Stimulated activated CD8-positive, alpha-beta memory T cell treated with anti-CD3 and anti-CD28 coated beads, Interleukin-15, amount 100 ng/mL, for 48 hours (primary cell): ENCODE data around the gene UGT1A7.
"Not testable (repeated sequence)": the region's sequence is repeated elsewhere in the genome, so short reads cannot be mapped to it uniquely, and the experiment has no call there.

Experiments used
- DNase-seq, 2 donors: peaks; one replicate each; pipeline ENCODE4 v3.0.0-alpha.2; 2020; ENCODE audit warnings: low read depth in 2 of 2

UGT1A7 gene

DNA sequence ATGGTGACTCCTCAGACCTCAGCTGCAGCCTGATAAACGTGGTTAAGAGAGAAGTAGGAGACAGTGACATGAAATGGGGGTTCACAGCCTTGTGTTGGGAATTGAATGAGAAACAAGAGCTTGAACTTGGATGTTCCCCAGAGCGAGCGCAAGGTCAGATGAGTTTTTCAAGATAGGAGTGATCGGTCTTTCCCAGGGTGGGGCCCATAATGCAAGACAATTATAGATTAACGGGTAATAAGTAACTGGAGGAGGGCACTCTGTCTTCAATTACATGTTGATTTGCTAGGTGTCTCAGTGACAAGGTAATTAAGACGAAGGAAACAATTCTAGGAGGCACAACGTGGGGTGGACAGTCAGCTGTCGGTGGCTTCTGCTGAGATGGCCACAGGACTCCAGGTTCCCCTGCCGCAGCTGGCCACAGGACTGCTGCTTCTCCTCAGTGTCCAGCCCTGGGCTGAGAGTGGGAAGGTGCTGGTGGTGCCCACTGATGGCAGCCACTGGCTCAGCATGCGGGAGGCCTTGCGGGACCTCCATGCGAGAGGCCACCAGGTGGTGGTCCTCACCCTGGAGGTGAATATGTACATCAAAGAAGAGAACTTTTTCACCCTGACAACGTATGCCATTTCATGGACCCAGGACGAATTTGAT, 31.0 kb downstream of the UGT1A7 start, which contains the start of gene UGT1A5:
Gene UGT1A5 (plus strand): TSS at position 297 of the 651 bp plus-strand sequence. CDS start 85 bp downstream, at position 382.
- DNase-seq = no peak

GRCh38 chr2:233713262-233713615, 31.5 kb downstream of the UGT1A7 start:
- no peak for DNase-seq

DNA sequence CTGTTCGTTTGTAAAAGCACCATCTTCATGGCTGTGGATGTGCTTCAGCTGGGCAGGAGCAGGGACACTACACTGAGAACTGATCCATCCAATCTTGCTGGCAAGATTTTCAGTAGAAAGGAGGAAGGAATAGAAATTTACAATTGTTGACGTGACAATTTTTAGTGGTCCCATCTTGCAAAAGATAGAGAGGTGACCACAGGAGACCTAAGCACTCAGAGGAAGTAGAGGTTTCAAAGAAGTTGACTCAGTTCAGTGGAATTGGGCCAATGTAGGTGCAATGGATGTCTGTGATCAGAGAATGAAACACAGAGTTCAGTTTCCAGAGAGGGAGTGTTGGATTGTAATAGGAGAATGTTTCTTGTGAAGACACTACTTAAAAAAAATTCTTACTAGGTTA, 32.4 kb downstream of the UGT1A7 start:
- DNase-seq = no peak

- DNase-seq = no peak
Observed at GRCh38 chr2:233718552-233718951, 36.9 kb downstream of the UGT1A7 start, which contains the start of gene UGT1A4. Gene UGT1A4 (plus strand): TSS chr2:233718736. CDS start chr2:233718821, 85 bp downstream.

DNA sequence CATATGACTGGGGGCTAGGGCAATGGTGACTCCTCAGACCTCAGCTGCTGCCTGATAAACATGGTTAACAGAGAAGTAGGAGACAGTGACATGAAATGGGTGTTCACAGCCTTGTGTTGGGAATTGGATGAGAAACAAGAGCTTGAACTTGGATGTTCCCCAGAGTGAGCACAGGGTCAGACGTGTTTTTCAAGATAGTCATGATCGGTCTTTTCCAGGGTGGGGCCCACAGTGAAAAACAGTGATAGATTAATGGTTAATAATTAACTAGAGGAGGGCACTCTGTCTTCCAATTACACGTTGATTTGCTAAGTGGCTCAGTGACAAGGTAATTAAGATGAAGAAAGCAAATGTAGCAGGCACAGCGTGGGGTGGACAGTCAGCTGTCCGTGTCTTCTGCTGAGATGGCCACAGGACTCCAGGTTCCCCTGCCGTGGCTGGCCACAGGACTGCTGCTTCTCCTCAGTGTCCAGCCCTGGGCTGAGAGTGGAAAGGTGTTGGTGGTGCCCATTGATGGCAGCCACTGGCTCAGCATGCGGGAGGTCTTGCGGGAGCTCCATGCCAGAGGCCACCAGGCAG, 47.1 kb downstream of the UGT1A7 start, which contains the start of gene UGT1A3:
Gene UGT1A3 (plus strand): TSS at position 320 of the 579 bp plus-strand sequence. CDS start 85 bp downstream, at position 405.
- no peak for DNase-seq

GRCh38 chr2:233736868-233737653, 55.4 kb downstream of the UGT1A7 start:
- DNase-seq = not testable (repeated sequence)

GRCh38 chr2:233740870-233741269, 59.2 kb downstream of the UGT1A7 start:
- DNase-seq = no peak

- no peak for DNase-seq
Observed at GRCh38 chr2:233743464-233744259, 62.0 kb downstream of the UGT1A7 start.

- no peak for DNase-seq
Observed at GRCh38 chr2:233745073-233745755, 63.5 kb downstream of the UGT1A7 start.

- DNase-seq = not testable (repeated sequence)
Observed at GRCh38 chr2:233745838-233746237, 64.1 kb downstream of the UGT1A7 start.

DNA sequence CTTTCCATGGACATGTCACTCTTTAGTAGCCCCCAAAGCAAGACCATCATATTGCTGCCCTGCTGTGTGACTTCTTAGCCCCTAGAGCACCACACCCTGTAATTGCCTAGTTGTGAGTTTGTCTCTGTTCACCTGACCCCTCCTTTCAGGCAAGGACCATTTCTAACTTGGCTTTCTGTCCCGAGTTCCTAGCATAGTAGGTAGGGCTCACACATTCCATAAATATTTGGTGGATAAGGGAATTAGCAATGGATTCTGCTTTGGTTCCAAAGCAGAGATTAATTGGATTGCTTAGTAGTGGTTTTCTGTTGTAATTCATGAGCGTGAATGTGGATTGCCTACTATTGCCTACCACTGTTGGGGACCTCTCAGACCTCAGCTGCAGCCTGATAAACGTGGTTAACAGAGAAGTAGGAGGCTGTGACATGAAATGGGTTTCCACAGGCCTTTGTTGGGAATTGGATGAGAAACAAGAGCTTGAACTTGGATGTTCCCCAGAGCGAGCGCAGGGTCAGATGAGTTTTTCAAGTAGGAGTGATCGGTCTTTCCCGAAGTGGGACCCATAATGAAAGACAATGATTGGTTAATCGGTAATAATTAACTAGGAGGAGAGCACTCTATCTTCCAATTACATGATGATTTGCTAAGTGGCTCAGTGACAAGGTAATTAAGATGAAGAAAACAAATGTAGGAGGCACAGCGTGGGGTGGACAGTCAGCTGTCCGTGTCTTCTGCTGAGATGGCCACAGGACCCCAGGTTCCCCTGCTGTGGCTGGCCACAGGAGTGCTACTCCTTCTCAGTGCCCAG, 65.0 kb downstream of the UGT1A7 start:
- DNase-seq = no peak

DNA sequence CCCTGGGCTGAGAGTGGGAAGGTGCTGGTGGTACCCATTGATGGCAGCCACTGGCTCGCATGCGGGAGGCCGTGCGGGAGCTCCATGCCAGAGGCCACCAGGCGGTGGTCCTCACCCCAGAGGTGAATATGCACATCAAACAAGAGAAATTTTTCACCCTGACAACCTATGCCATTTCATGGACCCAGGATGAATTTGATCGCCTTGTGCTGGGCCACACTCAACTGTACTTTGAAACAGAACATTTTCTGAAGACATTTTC, 65.5 kb downstream of the UGT1A7 start:
- no peak for DNase-seq

GRCh38 chr2:233750689-233751088, 69.0 kb downstream of the UGT1A7 start:
- DNase-seq = not testable (repeated sequence)

DNA sequence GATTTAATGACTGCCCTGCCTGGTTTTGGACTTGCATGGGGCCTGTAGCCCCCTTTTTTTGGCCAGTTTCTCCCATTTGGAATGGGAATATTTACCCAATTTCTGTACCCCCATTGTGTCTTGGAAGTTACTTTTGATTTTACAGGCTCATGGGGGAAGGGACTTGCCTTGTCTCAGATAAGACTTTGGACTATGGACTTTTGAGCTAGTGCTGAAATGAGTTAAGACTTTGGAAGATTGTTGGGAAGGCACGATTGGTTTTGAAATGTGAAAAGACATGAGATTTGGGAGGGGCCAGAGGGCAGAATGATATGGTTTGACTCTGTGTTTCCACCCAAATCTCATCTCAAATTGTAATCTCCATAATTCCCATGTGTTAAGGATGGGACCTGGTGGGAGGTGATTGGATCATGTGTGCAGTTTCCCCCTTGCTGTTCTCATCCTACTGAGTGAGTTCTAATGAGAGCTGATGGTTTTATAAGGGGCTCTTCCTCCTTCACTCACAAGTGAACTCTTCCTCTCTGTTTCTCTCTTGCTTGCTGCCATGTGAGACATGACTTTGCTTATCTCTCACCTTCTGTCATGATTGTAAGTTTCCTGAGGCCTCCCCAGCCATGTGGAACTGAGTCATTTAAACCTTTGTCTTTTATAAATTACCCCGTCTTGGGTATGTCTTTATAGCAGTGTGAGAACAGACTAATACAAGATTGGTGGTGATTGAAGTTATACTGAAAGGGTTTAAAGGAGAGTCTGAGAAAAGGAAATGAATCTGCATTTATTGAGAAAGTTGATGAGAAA, 69.7 kb downstream of the UGT1A7 start:
- DNase-seq = not testable (repeated sequence)

DNA sequence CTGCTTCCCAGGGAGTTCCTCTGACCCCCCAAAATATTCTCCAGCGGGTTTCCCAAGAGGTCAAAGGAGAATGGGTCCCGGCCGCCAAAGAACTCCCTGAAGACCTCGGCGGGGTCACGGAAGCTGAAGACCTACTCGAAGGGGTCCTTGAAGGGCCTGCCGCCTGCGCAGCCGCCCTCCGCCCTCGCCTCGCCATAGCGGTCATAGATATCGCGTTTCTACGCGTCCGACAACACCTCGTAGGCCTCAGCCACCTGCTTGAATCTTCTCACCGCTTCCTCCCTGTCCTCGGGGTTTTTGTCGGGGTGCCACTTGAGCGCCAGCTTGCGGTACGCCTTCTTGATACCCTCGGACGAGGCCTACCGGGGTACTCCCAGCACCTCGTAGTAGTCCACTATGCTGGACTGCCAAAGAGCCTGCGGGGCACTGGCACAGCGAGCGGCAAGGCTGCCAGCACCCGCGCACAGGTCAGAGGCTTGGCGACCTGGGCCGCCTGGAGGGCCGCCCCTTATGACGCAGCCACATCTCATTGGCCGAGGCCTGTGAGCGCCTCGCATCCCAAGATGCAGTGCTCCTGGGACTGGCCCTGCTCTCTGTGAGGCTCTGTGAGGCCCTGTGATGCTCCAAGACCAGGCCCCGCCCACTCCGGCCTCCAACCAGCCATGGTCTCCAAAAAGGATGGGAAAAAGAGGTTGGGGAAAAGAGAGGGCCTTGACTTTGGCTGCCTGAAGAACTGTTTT, 73.3 kb downstream of the UGT1A7 start:
- DNase-seq = no peak

DNA sequence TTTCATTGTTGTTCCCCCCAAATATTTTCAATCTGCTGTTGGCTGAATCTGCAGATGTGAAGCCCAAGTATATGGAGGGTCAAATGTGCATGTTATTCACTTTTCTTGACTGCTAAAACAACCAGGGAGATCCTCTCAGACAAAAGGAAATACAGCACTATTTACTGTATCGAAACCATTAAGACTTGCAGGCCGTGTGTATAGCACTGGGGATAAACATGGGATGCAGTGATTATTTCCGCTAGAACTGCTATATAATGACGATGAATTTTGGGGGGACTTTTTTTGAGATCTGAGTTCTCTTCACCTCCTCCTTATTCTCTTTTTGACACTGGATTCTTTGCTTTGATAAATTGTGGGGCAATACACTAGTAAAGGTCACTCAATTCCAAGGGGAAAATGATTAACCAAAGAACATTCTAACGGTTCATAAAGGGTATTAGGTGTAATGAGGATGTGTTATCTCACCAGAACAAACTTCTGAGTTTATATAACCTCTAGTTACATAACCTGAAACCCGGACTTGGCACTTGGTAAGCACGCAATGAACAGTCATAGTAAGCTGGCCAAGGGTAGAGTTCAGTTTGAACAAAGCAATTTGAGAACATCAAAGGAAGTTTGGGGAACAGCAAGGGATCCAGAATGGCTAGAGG, 74.9 kb downstream of the UGT1A7 start:
- DNase-seq = no peak

DNA sequence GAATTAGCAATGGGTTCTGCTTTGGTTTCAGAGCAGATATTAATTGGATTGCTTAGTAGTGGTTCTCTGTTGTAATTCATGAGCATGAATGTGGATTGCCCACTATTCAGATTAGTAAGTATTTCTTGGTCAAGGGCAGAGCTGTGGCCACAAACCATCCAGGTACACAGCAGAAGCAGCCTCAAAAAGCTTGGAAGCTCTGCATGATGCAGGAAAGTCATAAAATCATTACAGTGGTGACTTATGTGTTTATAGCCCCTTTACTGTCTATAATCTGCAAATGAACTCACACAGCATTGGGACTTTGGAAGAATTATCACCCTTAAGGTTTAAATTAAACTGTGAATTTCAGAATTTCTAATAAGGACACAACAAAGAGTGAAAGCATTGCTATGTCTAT, 76.4 kb downstream of the UGT1A7 start:
- no peak for DNase-seq

GRCh38 chr2:233758849-233759248, 77.1 kb downstream of the UGT1A7 start:
- DNase-seq = no peak

DNA sequence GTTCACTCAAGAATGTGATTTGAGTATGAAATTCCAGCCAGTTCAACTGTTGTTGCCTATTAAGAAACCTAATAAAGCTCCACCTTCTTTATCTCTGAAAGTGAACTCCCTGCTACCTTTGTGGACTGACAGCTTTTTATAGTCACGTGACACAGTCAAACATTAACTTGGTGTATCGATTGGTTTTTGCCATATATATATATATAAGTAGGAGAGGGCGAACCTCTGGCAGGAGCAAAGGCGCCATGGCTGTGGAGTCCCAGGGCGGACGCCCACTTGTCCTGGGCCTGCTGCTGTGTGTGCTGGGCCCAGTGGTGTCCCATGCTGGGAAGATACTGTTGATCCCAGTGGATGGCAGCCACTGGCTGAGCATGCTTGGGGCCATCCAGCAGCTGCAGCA, 78.3 kb downstream of the UGT1A7 start, which contains the start of gene UGT1A1:
Gene UGT1A1 (plus strand): TSS at position 228 of the 400 bp plus-strand sequence. CDS start 18 bp downstream, at position 246.
- no peak for DNase-seq
